ENCODE results near the gene GRM7. TPM values are rescaled to one million over a fixed set of nuclear protein-coding genes. Genes with fewer than 3 reads are reported as not detected.

The GRM7 gene
- polyA plus RNA-seq, 3 donors: not detected

GRCh38 chr3:7368597-7368996, 507.7 kb downstream of the GRM7 start:
- no peak for DNase-seq
- peaks cover 0 to 1% (median 0%) of the 10 kb centered on the region in 7 donors for H3K9me3 Mint-ChIP-seq
- H4K20me1 ChIP-seq (ENCODE audit: insufficient read depth, low read length): no peaks in the 10 kb centered on the region
- H3K4me3 Mint-ChIP-seq: no peak overlapping the region
- no peak overlapping the region for H3K27ac Mint-ChIP-seq
- H3K36me3 Mint-ChIP-seq: no peaks in the 10 kb centered on the region
- H3K27ac ChIP-seq (ENCODE audit: low read depth in 1 of 2, low read length in 2 of 2): no peak overlapping the region
- TF ChIP-seq CTCF (IDR thresholded peaks at IDR 0.05): no peak
- H3K9me3 ChIP-seq (replicated peaks in 1 of 2; ENCODE audit: control insufficient read depth in 1 of 2, insufficient read depth in 1 of 2, low read length in 2 of 2): no peaks in the 10 kb centered on the region
- H3K27me3 ChIP-seq (ENCODE audit: control insufficient read depth in 2 of 2, insufficient read depth in 2 of 2, low read length in 2 of 2): no peaks in the 10 kb centered on the region
- H3K79me2 ChIP-seq (ENCODE audit: insufficient read depth, low read length): no peaks in the 10 kb centered on the region
- H3K4me1 Mint-ChIP-seq: no peaks in the 10 kb centered on the region
- no peak overlapping the region for H2AFZ ChIP-seq (ENCODE audit: insufficient read depth, low read depth, low read length, poor library complexity, severe bottlenecking)
- no peaks in the 10 kb centered on the region for H3K4me1 ChIP-seq (ENCODE audit: control insufficient read depth in 1 of 2, insufficient read depth in 2 of 2, low read length in 2 of 2)
- intact Hi-C loops (cut with micrococcal nuclease): no loop called here
- no peak overlapping the region for H3K4me3 ChIP-seq (replicated peaks in 1 of 3; ENCODE audit: low read depth in 2 of 3, low read length in 3 of 3)
- no CpG with 5 or more reads among the region's 2 CpGs for WGBS (ENCODE audit: insufficient coverage)
- H3K27me3 Mint-ChIP-seq (ENCODE audit: low read depth in 3 of 3): no peaks in the 10 kb centered on the region
- H3K4me2 ChIP-seq (replicated peaks; ENCODE audit: extremely low read depth, low read length, poor library complexity, severe bottlenecking): no peak overlapping the region
- H3K9ac ChIP-seq (ENCODE audit: insufficient read depth, low read length, poor library complexity, severe bottlenecking): no peak overlapping the region
- H3K36me3 ChIP-seq (replicated peaks in 1 of 2; ENCODE audit: control insufficient read depth in 1 of 2, insufficient read depth in 2 of 2, low read length in 2 of 2): no peaks in the 10 kb centered on the region

GRCh38 chr3:7371693-7372572, 511.0 kb downstream of the GRM7 start:
- no peak for DNase-seq
- no peak overlapping the region for H3K4me3 ChIP-seq (replicated peaks in 1 of 3; ENCODE audit: low read depth in 2 of 3, low read length in 3 of 3)
- no peaks in the 10 kb centered on the region for H3K79me2 ChIP-seq (ENCODE audit: insufficient read depth, low read length)
- H3K4me1 ChIP-seq (ENCODE audit: control insufficient read depth in 1 of 2, insufficient read depth in 2 of 2, low read length in 2 of 2): no peaks in the 10 kb centered on the region
- no peaks in the 10 kb centered on the region for H3K36me3 ChIP-seq (replicated peaks in 1 of 2; ENCODE audit: control insufficient read depth in 1 of 2, insufficient read depth in 2 of 2, low read length in 2 of 2)
- Mint-ChIP-seq H3K36me3 (no peaks in the 10 kb centered on the region), H3K27ac (no peak overlapping the region), H3K4me1 (no peaks in the 10 kb centered on the region), H3K4me3 (peak overlapping the region in 1 of 2 donors; percentile 3), H3K27me3 (ENCODE audit: low read depth in 3 of 3) (peaks cover 0 to 1% (median 0%) of the 10 kb centered on the region in 3 donors), H3K9me3 (peaks cover 0 to 6% (median 2%) of the 10 kb centered on the region in 7 donors)
- H3K9me3 ChIP-seq (replicated peaks in 1 of 2; ENCODE audit: control insufficient read depth in 1 of 2, insufficient read depth in 1 of 2, low read length in 2 of 2): no peaks in the 10 kb centered on the region
- H3K9ac ChIP-seq (ENCODE audit: insufficient read depth, low read length, poor library complexity, severe bottlenecking): no peak overlapping the region
- no peak overlapping the region for H3K27ac ChIP-seq (ENCODE audit: low read depth in 1 of 2, low read length in 2 of 2)
- H2AFZ ChIP-seq (ENCODE audit: insufficient read depth, low read depth, low read length, poor library complexity, severe bottlenecking): no peak overlapping the region
- no peak overlapping the region for H3K4me2 ChIP-seq (replicated peaks; ENCODE audit: extremely low read depth, low read length, poor library complexity, severe bottlenecking)
- no peaks in the 10 kb centered on the region for H3K27me3 ChIP-seq (ENCODE audit: control insufficient read depth in 2 of 2, insufficient read depth in 2 of 2, low read length in 2 of 2)
- no peaks in the 10 kb centered on the region for H4K20me1 ChIP-seq (ENCODE audit: insufficient read depth, low read length)
- TF ChIP-seq CTCF (IDR thresholded peaks at IDR 0.05): no peak
- intact Hi-C loops (cut with micrococcal nuclease): no loop called here
- 72% methylated on average over 4 of the region's 7 CpGs for WGBS (ENCODE audit: insufficient coverage)

Measured in CD14-positive monocyte (primary cell).